BLaER1 (cell line): ENCODE results near the gene CEL.
"Not testable (repeated sequence)": the region's sequence is repeated elsewhere in the genome, so short reads cannot be mapped to it uniquely, and the experiment has no call there.

Source experiments
- H3K27ac ChIP-seq: shearing (Covaris generic); formaldehyde crosslinking; 2 replicates; pipeline ENCODE4 v1.8.1; 2022
- H3K27me3 ChIP-seq: shearing (Covaris generic); formaldehyde crosslinking; 2 replicates; pipeline ENCODE4 v1.8.1; 2022
- H3K36me3 ChIP-seq: shearing (Covaris generic); formaldehyde crosslinking; 2 replicates; pipeline ENCODE4 v1.8.1; 2022
- H3K4me1 ChIP-seq: shearing (Covaris generic); formaldehyde crosslinking; 2 replicates; pipeline ENCODE4 v1.8.1; 2022
- H3K4me2 ChIP-seq: shearing (Covaris generic); formaldehyde crosslinking; 2 replicates; pipeline ENCODE4 v1.8.1; 2022
- H3K4me3 ChIP-seq: shearing (Covaris generic); formaldehyde crosslinking; 2 replicates; pipeline ENCODE4 v1.8.1; 2022
- H3K9ac ChIP-seq: shearing (Covaris generic); formaldehyde crosslinking; 2 replicates; pipeline ENCODE4 v1.8.1; 2022
- H3K9me3 ChIP-seq: shearing (Covaris generic); formaldehyde crosslinking; 2 replicates; pipeline ENCODE4 v1.8.1; 2022
- H4K20me1 ChIP-seq: shearing (Covaris generic); formaldehyde crosslinking; 2 replicates; pipeline ENCODE4 v1.8.1; 2022
- Cebpa-rat ChIP-seq: shearing (Covaris generic); IDR thresholded peaks from 2 replicates; pipeline ENCODE4 v1.8.1; 2022

The CEL gene

GRCh38 chr9:133071484-133072150, 9.8 kb downstream of the CEL start:
- TF ChIP-seq Cebpa-rat, result no peak
- Histone ChIP-seq H3K36me3 (no peaks in the 10 kb centered on the region; the same call in 1 of the 2 replicates), H3K4me3 (no peak overlapping the region), H3K9ac (no peak overlapping the region), H3K27me3 (no peaks in the 10 kb centered on the region), H3K4me1 (peaks cover 22% of the 10 kb centered on the region), H3K27ac (no peak overlapping the region), H3K9me3 (no peaks in the 10 kb centered on the region), H4K20me1 (no peaks in the 10 kb centered on the region), H3K4me2 (0 out of 2 replicates have a peak overlapping the region, but pooled peaks have one; percentile 43)

- not testable (repeated sequence) for H3K27ac ChIP-seq, H3K4me3 ChIP-seq, H3K9ac ChIP-seq, H3K36me3 ChIP-seq, H3K9me3 ChIP-seq, H4K20me1 ChIP-seq, H3K27me3 ChIP-seq
- H3K4me1 ChIP-seq, result peaks cover 22% of the 10 kb centered on the region
- peak overlapping the region; percentile 43; the same call in 1 of the 2 replicates for H3K4me2 ChIP-seq
These were observed 10.4 kb downstream of the CEL start for GRCh38 chr9:133072210-133072609.

- Histone ChIP-seq H3K4me2 (peak overlapping the region; percentile 43), H3K9ac (peak overlapping the region; percentile 25; the same call in 1 of the 2 replicates), H3K4me3 (no peak overlapping the region), H3K4me1 (peaks cover 22% of the 10 kb centered on the region), H4K20me1 (no peaks in the 10 kb centered on the region), H3K27me3 (no peaks in the 10 kb centered on the region), H3K9me3 (no peaks in the 10 kb centered on the region), H3K27ac (no peak overlapping the region), H3K36me3 (no peaks in the 10 kb centered on the region; the same call in 1 of the 2 replicates)
- TF ChIP-seq Cebpa-rat, result no peak
These were observed 11.6 kb downstream of the CEL start for GRCh38 chr9:133073086-133074014.

GRCh38 chr9:133074111-133074651, 12.4 kb downstream of the CEL start:
- Histone ChIP-seq H3K36me3 (no peaks in the 10 kb centered on the region; the same call in 1 of the 2 replicates), H3K27ac (no peak overlapping the region), H3K9ac (no peak overlapping the region), H4K20me1 (no peaks in the 10 kb centered on the region), H3K4me3 (no peak overlapping the region), H3K4me1 (peaks cover 22% of the 10 kb centered on the region), H3K4me2 (no peak overlapping the region), H3K27me3 (no peaks in the 10 kb centered on the region), H3K9me3 (no peaks in the 10 kb centered on the region)
- no peak for TF ChIP-seq Cebpa-rat

GRCh38 chr9:133075925-133076630, 14.3 kb downstream of the CEL start:
- H3K27ac ChIP-seq, result no peak overlapping the region
- TF ChIP-seq Cebpa-rat, result no peak
- no peaks in the 10 kb centered on the region for H3K27me3 ChIP-seq
- H3K4me2 ChIP-seq, result no peak overlapping the region
- no peaks in the 10 kb centered on the region for H3K9me3 ChIP-seq
- no peaks in the 10 kb centered on the region for H3K36me3 ChIP-seq
- no peaks in the 10 kb centered on the region for H4K20me1 ChIP-seq
- peaks cover 35% of the 10 kb centered on the region for H3K4me1 ChIP-seq
- H3K9ac ChIP-seq, result no peak overlapping the region
- H3K4me3 ChIP-seq, result no peak overlapping the region

GRCh38 chr9:133076691-133077090, 14.9 kb downstream of the CEL start:
- H3K36me3 ChIP-seq, result no peaks in the 10 kb centered on the region
- no peak overlapping the region for H3K27ac ChIP-seq
- TF ChIP-seq Cebpa-rat, result no peak

GRCh38 chr9:133078486-133078885, 16.7 kb downstream of the CEL start:
- Histone ChIP-seq H3K27me3 (no peaks in the 10 kb centered on the region), H4K20me1 (no peaks in the 10 kb centered on the region), H3K9me3 (no peaks in the 10 kb centered on the region), H3K4me1 (peaks cover 32% of the 10 kb centered on the region), H3K36me3 (no peaks in the 10 kb centered on the region), H3K27ac (no peak overlapping the region), H3K4me3 (no peak overlapping the region), H3K9ac (no peak overlapping the region), H3K4me2 (no peak overlapping the region)
- no peak for TF ChIP-seq Cebpa-rat

More at GRCh38 chr9:133076691-133077090, 14.9 kb downstream of the CEL start:
- no peaks in the 10 kb centered on the region for H3K27me3 ChIP-seq
- no peak overlapping the region for H3K4me2 ChIP-seq
- no peaks in the 10 kb centered on the region for H4K20me1 ChIP-seq
- H3K4me3 ChIP-seq, result no peak overlapping the region
- H3K9ac ChIP-seq, result no peak overlapping the region
- H3K4me1 ChIP-seq, result peaks cover 41% of the 10 kb centered on the region
- H3K9me3 ChIP-seq, result no peaks in the 10 kb centered on the region

- no peaks in the 10 kb centered on the region for H4K20me1 ChIP-seq
- H3K9ac ChIP-seq, result no peak overlapping the region
- H3K9me3 ChIP-seq, result no peaks in the 10 kb centered on the region
- peak overlapping the region; percentile 61 for H3K4me2 ChIP-seq
- H3K4me1 ChIP-seq, result peaks cover 33% of the 10 kb centered on the region
- H3K27ac ChIP-seq, result no peak overlapping the region
- no peaks in the 10 kb centered on the region for H3K36me3 ChIP-seq
- no peak for TF ChIP-seq Cebpa-rat
- no peaks in the 10 kb centered on the region for H3K27me3 ChIP-seq
- H3K4me3 ChIP-seq, result no peak overlapping the region
These were observed 18.4 kb downstream of the CEL start for GRCh38 chr9:133080161-133080560.

GRCh38 chr9:133080786-133081779, 19.3 kb downstream of the CEL start:
- not testable (repeated sequence) for H3K27me3 ChIP-seq, H3K9ac ChIP-seq, H4K20me1 ChIP-seq, H3K36me3 ChIP-seq, H3K4me3 ChIP-seq, H3K27ac ChIP-seq, H3K9me3 ChIP-seq
- Histone ChIP-seq H3K4me2 (peak overlapping the region; percentile 61), H3K4me1 (peaks cover 33% of the 10 kb centered on the region)

- H3K27me3 ChIP-seq, H3K4me3 ChIP-seq, H3K9ac ChIP-seq, H3K27ac ChIP-seq, H4K20me1 ChIP-seq, H3K36me3 ChIP-seq, H3K9me3 ChIP-seq: not testable (repeated sequence)
- Histone ChIP-seq H3K4me2 (peak overlapping the region; percentile 61), H3K4me1 (peaks cover 38% of the 10 kb centered on the region)
These were observed 20.3 kb downstream of the CEL start for GRCh38 chr9:133081957-133082644.

- Histone ChIP-seq H3K4me1 (peaks cover 46% of the 10 kb centered on the region), H3K4me2 (peak overlapping the region; percentile 55; the same call in 1 of the 2 replicates)
- H3K27me3 ChIP-seq, H3K9ac ChIP-seq, H4K20me1 ChIP-seq, H3K9me3 ChIP-seq, H3K36me3 ChIP-seq, H3K4me3 ChIP-seq, H3K27ac ChIP-seq: not testable (repeated sequence)
These were observed 21.9 kb downstream of the CEL start for GRCh38 chr9:133083688-133084087.
